H1 (cell line): ENCODE measurements around the gene CDH20. TPM values are rescaled to one million over a fixed set of nuclear protein-coding genes. Genes with fewer than 3 reads are reported as not detected.
A peak's percentile ranks its signal among the peaks of the same experiment; 100 is the strongest.

Source experiments
- BRCA1 ChIP-seq: IDR thresholded peaks from 2 replicates; pipeline ENCODE4 v1.6.1; 2012; ENCODE audit warnings: low read depth, low read length, improper control_type of control experiment
- CBX8 ChIP-seq: fragments of 300-800, 300-1000 bp; sonication (generic); IDR thresholded peaks from 2 replicates; pipeline ENCODE4 v1.7.1; 2016; ENCODE audit warnings: low read depth, low read length, borderline replicate concordance
- CEBPB ChIP-seq: IDR thresholded peaks from 2 replicates; pipeline ENCODE4 v1.6.1; 2012; ENCODE audit warnings: low read depth, low read length
- CHD2 ChIP-seq: IDR thresholded peaks from 2 replicates; pipeline ENCODE4 v1.6.1; 2012; ENCODE audit warnings: low read length, improper control_type of control experiment
- EGR1 ChIP-seq: IDR thresholded peaks from 2 replicates; pipeline ENCODE4 v1.6.1; 2011; ENCODE audit warnings: low read depth, low read length, borderline replicate concordance
- HDAC6 ChIP-seq: IDR thresholded peaks from one replicate; pipeline ENCODE4 v1.7.1; 2012; ENCODE audit warnings: low read depth, mild to moderate bottlenecking, inconsistent platforms, low read length, moderate library complexity
- JUN ChIP-seq: IDR thresholded peaks from 2 replicates; pipeline ENCODE4 v1.6.1; 2011; ENCODE audit warnings: low read depth, mild to moderate bottlenecking, improper control_type of control experiment, low read length
- JUND ChIP-seq: IDR thresholded peaks from 2 replicates; pipeline ENCODE4 v1.6.1; 2011; ENCODE audit warnings: mild to moderate bottlenecking, improper control_type of control experiment, low read length
- KDM4A ChIP-seq: IDR thresholded peaks from one replicate; pipeline ENCODE4 v1.7.1; 2012; ENCODE audit warnings: low read depth, mild to moderate bottlenecking, moderate library complexity, low read length, inconsistent platforms; ENCODE audit not compliant: severe bottlenecking
- KDM5A ChIP-seq: fragments of 200-600 bp; IDR thresholded peaks from 2 replicates; pipeline ENCODE4 v1.7.1; 2012; ENCODE audit warnings: mild to moderate bottlenecking, low read length, inconsistent platforms, mixed read lengths
- PHF8 ChIP-seq: fragments of 200-600 bp; sonication (generic); conservative IDR thresholded peaks from 2 replicates; pipeline ENCODE4 v1.7.1; 2012; ENCODE audit warnings: low read depth, mild to moderate bottlenecking, inconsistent platforms, low read length, moderate library complexity
- RBBP5 ChIP-seq: IDR thresholded peaks from 2 replicates; pipeline ENCODE4 v1.7.1; 2012; ENCODE audit warnings: low read depth, mild to moderate bottlenecking, inconsistent platforms, low read length, moderate library complexity, borderline replicate concordance
- RFX5 ChIP-seq: IDR thresholded peaks from 2 replicates; pipeline ENCODE4 v1.6.1; 2011; ENCODE audit warnings: low read depth, low read length, improper control_type of control experiment, borderline replicate concordance
- SAP30 ChIP-seq: fragments of 300-600 bp; sonication (generic); IDR thresholded peaks from 2 replicates; pipeline ENCODE4 v1.7.1; 2012; ENCODE audit warnings: low read length, moderate library complexity, mild to moderate bottlenecking, inconsistent platforms; ENCODE audit not compliant: insufficient read depth, insufficient replicate concordance
- SIN3A ChIP-seq, 2 experiments: IDR thresholded peaks in 1 of 2; conservative IDR thresholded peaks in 1 of 2; 2 replicates each; pipeline ENCODE4 v1.6.1; 2011 to 2012; ENCODE audit warnings: low read length in 2 of 2, improper control_type of control experiment in 1 of 2, low read depth in 1 of 2, mild to moderate bottlenecking in 1 of 2
- SP1 ChIP-seq: IDR thresholded peaks from 2 replicates; pipeline ENCODE4 v1.6.1; 2011; ENCODE audit warnings: low read depth, low read length
- SRF ChIP-seq: IDR thresholded peaks from 2 replicates; pipeline ENCODE4 v1.6.1; 2011; ENCODE audit warnings: mild to moderate bottlenecking, low read depth, low read length, moderate library complexity
- SUZ12 ChIP-seq: fragments of 200-600 bp; sonication (generic); IDR thresholded peaks from 2 replicates; pipeline ENCODE4 v1.6.1; 2012; ENCODE audit warnings: mild to moderate bottlenecking, inconsistent platforms, low read length, moderate library complexity, mixed read lengths
- TAF7 ChIP-seq: optimal IDR thresholded peaks from 2 replicates; pipeline ENCODE3; 2011; ENCODE audit warnings: low read depth, mild to moderate bottlenecking, inconsistent platforms, low read length, moderate library complexity, borderline replicate concordance
- TBP ChIP-seq: IDR thresholded peaks from 2 replicates; pipeline ENCODE4 v1.6.1; 2011; ENCODE audit warnings: low read depth, low read length, improper control_type of control experiment
- polyA plus RNA-seq, 7 experiments: library from polyadenylated mRNA; depleted of rRNA in 3 of 7; stranded (reverse) in 5 of 7; unstranded in 2 of 7; fragments of >200 nt in 5 of 7; fragments of 200-250 nt in 2 of 7; gene quantifications; 1 replicate in 5 of 7; 2 replicates in 1 of 7; 4 replicates in 1 of 7; pipeline versions ENCODE4 v1.2.1 to v1.2.3, GENCODE V29; 2011 to 2013; ENCODE audit warnings: missing spikeins in 2 of 7, mixed read lengths in 2 of 7
- total RNA-seq: library from RNA; stranded (reverse); fragmentation: NEBNext Ultra II Directional; extraction: Animal tissue kit (Norgen Biotek cat#: 25700); gene quantifications from 2 replicates; pipeline ENCODE4 v1.2.1, GENCODE V29; 2021
- TF ChIP-seq, protein P1 (sequence below): IDR thresholded peaks from 2 replicates; pipeline ENCODE4 v1.6.1; 2012; ENCODE audit warnings: low read length, inconsistent platforms
- TF ChIP-seq, protein P2 (sequence below): IDR thresholded peaks from 2 replicates; pipeline ENCODE4 v1.6.1; 2012; ENCODE audit warnings: inconsistent platforms

Gene CDH20
- total and polyA plus RNA-seq, 2 of the 8 experiments (the other 6 are each of a cell fraction or from before 2014, with no cell fraction given): 0.07 to 0.12 TPM

DNA sequence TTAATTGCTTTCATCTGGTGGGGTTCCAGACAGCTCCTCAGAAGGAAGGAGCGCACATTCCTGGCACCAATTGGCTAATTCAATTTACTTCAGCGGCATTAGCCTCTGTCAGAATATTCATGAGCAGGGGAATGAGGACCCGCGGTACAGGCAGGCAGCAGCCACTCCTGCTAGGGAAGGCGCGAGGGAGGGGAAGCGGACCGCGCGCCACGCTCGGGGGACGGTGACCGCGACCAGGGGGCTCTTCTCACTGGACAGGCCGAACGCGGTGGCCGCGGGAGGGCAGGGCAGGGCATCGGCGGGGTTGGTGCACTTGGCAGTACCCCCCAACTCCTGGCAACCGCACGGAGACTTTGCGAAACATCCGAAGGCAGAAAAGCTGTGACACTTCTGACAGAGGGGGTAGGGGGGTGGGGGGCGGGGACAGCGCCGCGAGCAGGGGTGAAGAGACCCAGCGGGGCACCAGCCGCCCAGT is at the start of gene CDH20 (continued):
- no peak for TF ChIP-seq SRF
- TF ChIP-seq, protein P1, sequence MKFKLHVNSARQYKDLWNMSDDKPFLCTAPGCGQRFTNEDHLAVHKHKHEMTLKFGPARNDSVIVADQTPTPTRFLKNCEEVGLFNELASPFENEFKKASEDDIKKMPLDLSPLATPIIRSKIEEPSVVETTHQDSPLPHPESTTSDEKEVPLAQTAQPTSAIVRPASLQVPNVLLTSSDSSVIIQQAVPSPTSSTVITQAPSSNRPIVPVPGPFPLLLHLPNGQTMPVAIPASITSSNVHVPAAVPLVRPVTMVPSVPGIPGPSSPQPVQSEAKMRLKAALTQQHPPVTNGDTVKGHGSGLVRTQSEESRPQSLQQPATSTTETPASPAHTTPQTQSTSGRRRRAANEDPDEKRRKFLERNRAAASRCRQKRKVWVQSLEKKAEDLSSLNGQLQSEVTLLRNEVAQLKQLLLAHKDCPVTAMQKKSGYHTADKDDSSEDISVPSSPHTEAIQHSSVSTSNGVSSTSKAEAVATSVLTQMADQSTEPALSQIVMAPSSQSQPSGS: no peak
- TF ChIP-seq CEBPB: no peak
- TF ChIP-seq, protein P2, sequence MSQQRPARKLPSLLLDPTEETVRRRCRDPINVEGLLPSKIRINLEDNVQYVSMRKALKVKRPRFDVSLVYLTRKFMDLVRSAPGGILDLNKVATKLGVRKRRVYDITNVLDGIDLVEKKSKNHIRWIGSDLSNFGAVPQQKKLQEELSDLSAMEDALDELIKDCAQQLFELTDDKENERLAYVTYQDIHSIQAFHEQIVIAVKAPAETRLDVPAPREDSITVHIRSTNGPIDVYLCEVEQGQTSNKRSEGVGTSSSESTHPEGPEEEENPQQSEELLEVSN: peak; percentile 63; the same call in 1 of the 2 replicates
- no peak for TF ChIP-seq JUN
- TF ChIP-seq KDM4A: no peak
- TF ChIP-seq EGR1: no peak
- no peak; a peak in 1 of 4 replicates for TF ChIP-seq SIN3A (conservative IDR thresholded peaks at IDR 0.05 in 1 of 2, IDR thresholded peaks at IDR 0.05 in 1 of 2; ENCODE audit: low read depth in 1 of 2, low read length in 2 of 2)
- 0 out of 2 replicates have a peak, but pooled peaks have one; percentile 43 for TF ChIP-seq TBP
- TF ChIP-seq RBBP5: no peak
- TF ChIP-seq JUND: no peak
- TF ChIP-seq SP1: no peak
- TF ChIP-seq CBX8: no peak
- no peak for TF ChIP-seq TAF7
- TF ChIP-seq RFX5: no peak
- TF ChIP-seq SUZ12: no peak
- TF ChIP-seq SAP30: no peak
- no peak for TF ChIP-seq HDAC6
- TF ChIP-seq KDM5A: no peak
- TF ChIP-seq PHF8: 0 out of 2 replicates have a peak, but pooled peaks have one; percentile 20
- TF ChIP-seq BRCA1: no peak
- TF ChIP-seq CHD2: no peak
